Karpas-422 (cell line): ENCODE measurements around the gene TFAP2E. TPM values are rescaled to one million over a fixed set of nuclear protein-coding genes. Genes with fewer than 3 reads are reported as not detected.

Source experiments
- DNase-seq: peaks from one replicate; pipeline ENCODE4 v3.0.0-alpha.2; 2015
- H2AFZ ChIP-seq: fragments of 200-600 bp; sonication (generic); 2 replicates; pipeline ENCODE4 v1.6.1; 2014; ENCODE audit warnings: antibody characterized with exemption, low read length, mixed read lengths
- H3K27ac ChIP-seq: fragments of 200-600 bp; sonication (generic); 2 replicates; pipeline ENCODE4 v1.5.1; 2014; ENCODE audit warnings: mild to moderate bottlenecking, low read length, moderate library complexity
- H3K27me3 ChIP-seq: fragments of 200-600 bp; sonication (generic); 2 replicates; pipeline ENCODE4 v1.6.1; 2014; ENCODE audit warnings: low read length, mixed read lengths
- H3K36me3 ChIP-seq: fragments of 200-600 bp; sonication (generic); 2 replicates; pipeline ENCODE4 v1.6.1; 2014; ENCODE audit warnings: low read length, mixed read lengths; ENCODE audit not compliant: insufficient read depth
- H3K4me1 ChIP-seq: fragments of 200-600 bp; sonication (generic); 2 replicates; pipeline ENCODE4 v1.6.1; 2014; ENCODE audit warnings: mild to moderate bottlenecking, low read length, mixed read lengths
- H3K4me2 ChIP-seq: fragments of 200-600 bp; sonication (generic); 2 replicates; pipeline ENCODE4 v1.6.1; 2014; ENCODE audit warnings: low read length, low read depth, mild to moderate bottlenecking; ENCODE audit not compliant: poor library complexity, severe bottlenecking
- H3K4me3 ChIP-seq: fragments of 200-600 bp; sonication (generic); 2 replicates; pipeline ENCODE4 v1.5.1; 2014; ENCODE audit warnings: mild to moderate bottlenecking, antibody characterized with exemption, low read length, mixed read lengths
- H3K79me2 ChIP-seq: fragments of 200-600 bp; sonication (generic); 2 replicates; pipeline ENCODE4 v1.6.1; 2014; ENCODE audit warnings: mild to moderate bottlenecking, low read length, mixed read lengths
- H3K9ac ChIP-seq: fragments of 200-600 bp; sonication (generic); 2 replicates; pipeline ENCODE4 v1.6.0; 2014; ENCODE audit warnings: low read length
- H3K9me2 ChIP-seq: fragments of 200-600 bp; sonication (generic), shearing (Covaris generic); replicated peaks from 2 replicates; pipeline ENCODE4 v1.6.0; 2014; ENCODE audit warnings: mild to moderate bottlenecking, low read length, moderate library complexity; ENCODE audit not compliant: insufficient read depth
- H3K9me3 ChIP-seq: fragments of 300-700, 200-600 bp; sonication (generic); 2 replicates; pipeline ENCODE4 v1.6.1; 2014; ENCODE audit warnings: low read length, mixed read lengths
- H4K20me1 ChIP-seq: fragments of 200-600 bp; sonication (generic); 2 replicates; pipeline ENCODE4 v1.6.1; 2014; ENCODE audit warnings: mild to moderate bottlenecking, antibody characterized with exemption, low read length, low read depth; ENCODE audit not compliant: insufficient read depth
- total RNA-seq: library from RNA; depleted of rRNA; stranded (reverse); fragments of >200 nt; shearing (Covaris generic); gene quantifications from 2 replicates; pipeline ENCODE4 v1.2.3, GENCODE V29; 2014; ENCODE audit warnings: low replicate concordance; rRNA removed

TFAP2E gene
- total RNA-seq: 0.56 and 1.4 TPM in 2 replicates

GRCh38 chr1:35573198-35574124 lies at the start of gene TFAP2E:
TSS of gene TFAP2E (plus strand) at chr1:35573314. CDS start at chr1:35573578, 264 bp downstream.
- Histone ChIP-seq H3K9me2 (no peaks in the 10 kb centered on the region), H3K79me2 (no peaks in the 10 kb centered on the region), H3K4me1 (peaks cover 15% of the 10 kb centered on the region), H4K20me1 (no peaks in the 10 kb centered on the region), H3K27me3 (no peaks in the 10 kb centered on the region), H3K4me2 (no peak within 1 kb of the TSS), H2AFZ (no peak within 1 kb of the TSS), H3K9me3 (no peaks in the 10 kb centered on the region), H3K36me3 (no peaks in the 10 kb centered on the region), H3K9ac (no peak within 1 kb of the TSS), H3K27ac (no peak within 1 kb of the TSS), H3K4me3 (no peak within 1 kb of the TSS)
- DNase-seq: no peak

- no peak overlapping the region for H3K4me2 ChIP-seq
- DNase-seq: no peak
- no peak overlapping the region for H3K4me3 ChIP-seq
- no peaks in the 10 kb centered on the region for H3K27me3 ChIP-seq
- no peaks in the 10 kb centered on the region for H3K9me2 ChIP-seq
- H2AFZ ChIP-seq: no peak overlapping the region
- no peak overlapping the region for H3K9ac ChIP-seq
- 0 out of 2 replicates have a peak, but pooled peaks cover 5% of the 10 kb centered on the region for H3K36me3 ChIP-seq
- H3K79me2 ChIP-seq: peaks cover 16% of the 10 kb centered on the region; the same call in 1 of the 2 replicates
- H3K4me1 ChIP-seq: no peaks in the 10 kb centered on the region
- H3K9me3 ChIP-seq: peaks cover 15% of the 10 kb centered on the region; the same call in 1 of the 2 replicates
- no peak overlapping the region for H3K27ac ChIP-seq
- no peaks in the 10 kb centered on the region for H4K20me1 ChIP-seq
Observed at GRCh38 chr1:35524106-35524505, 49.0 kb upstream of the TFAP2E start.

GRCh38 chr1:35530168-35530567 lies 42.9 kb upstream of the TFAP2E start:
- Histone ChIP-seq H3K9me3 (peaks cover 34% of the 10 kb centered on the region), H3K79me2 (peaks cover 32% of the 10 kb centered on the region)

DNA sequence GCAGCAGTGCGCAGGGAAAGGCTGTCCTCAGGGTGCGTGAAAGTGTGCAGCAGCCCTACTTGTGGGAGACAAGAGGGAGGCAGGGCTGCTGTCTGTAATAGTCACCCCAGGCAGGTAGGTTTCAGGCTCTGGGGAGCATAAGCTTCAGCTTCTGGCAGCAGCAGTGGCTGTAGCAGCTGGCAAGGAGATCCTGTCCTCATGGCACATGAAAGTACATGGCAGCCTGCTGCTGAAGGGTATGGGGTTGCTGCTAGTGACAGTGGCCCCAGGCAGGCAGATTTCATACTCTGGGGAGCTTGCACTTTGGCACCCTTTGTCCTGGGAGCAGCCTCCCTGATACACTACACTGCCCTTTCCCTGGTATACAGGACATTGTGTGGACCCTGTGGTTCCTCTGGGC lies 42.2 kb upstream of the TFAP2E start:
- Histone ChIP-seq H2AFZ (no peak overlapping the region), H3K9me2 (no peaks in the 10 kb centered on the region), H3K4me1 (no peaks in the 10 kb centered on the region), H4K20me1 (no peaks in the 10 kb centered on the region), H3K9me3 (peaks cover 34% of the 10 kb centered on the region), H3K79me2 (peaks cover 39% of the 10 kb centered on the region), H3K4me3 (no peak overlapping the region), H3K27ac (no peak overlapping the region), H3K9ac (no peak overlapping the region), H3K4me2 (no peak overlapping the region), H3K27me3 (no peaks in the 10 kb centered on the region), H3K36me3 (peaks cover 56% of the 10 kb centered on the region)
- no peak for DNase-seq

More at GRCh38 chr1:35530168-35530567, 42.9 kb upstream of the TFAP2E start:
- Histone ChIP-seq H3K36me3 (peaks cover 48% of the 10 kb centered on the region), H3K27ac (no peak overlapping the region), H3K9me2 (no peaks in the 10 kb centered on the region), H3K4me2 (no peak overlapping the region), H3K9ac (no peak overlapping the region), H4K20me1 (no peaks in the 10 kb centered on the region), H3K27me3 (no peaks in the 10 kb centered on the region), H2AFZ (no peak overlapping the region), H3K4me1 (no peaks in the 10 kb centered on the region), H3K4me3 (no peak overlapping the region)
- peak; percentile 58 for DNase-seq

- DNase-seq: no peak
- Histone ChIP-seq H3K9me2 (no peaks in the 10 kb centered on the region), H3K36me3 (peaks cover 60% of the 10 kb centered on the region), H3K9me3 (peaks cover 34% of the 10 kb centered on the region), H3K79me2 (peaks cover 44% of the 10 kb centered on the region), H3K4me3 (no peak overlapping the region), H3K4me1 (peaks cover 4% of the 10 kb centered on the region), H3K27ac (no peak overlapping the region), H3K9ac (no peak overlapping the region), H3K4me2 (no peak overlapping the region), H3K27me3 (no peaks in the 10 kb centered on the region), H4K20me1 (no peaks in the 10 kb centered on the region), H2AFZ (no peak overlapping the region)
Observed at GRCh38 chr1:35531368-35531767, 41.7 kb upstream of the TFAP2E start.

- peaks cover 60% of the 10 kb centered on the region for H3K36me3 ChIP-seq
- peaks cover 28% of the 10 kb centered on the region for H3K9me3 ChIP-seq
- no peak overlapping the region for H3K4me3 ChIP-seq
- no peak for DNase-seq
- H3K27me3 ChIP-seq: no peaks in the 10 kb centered on the region
- no peak overlapping the region for H3K9ac ChIP-seq
- H3K4me1 ChIP-seq: peaks cover 17% of the 10 kb centered on the region
- no peak overlapping the region for H3K4me2 ChIP-seq
- no peaks in the 10 kb centered on the region for H3K9me2 ChIP-seq
- no peak overlapping the region for H2AFZ ChIP-seq
- H3K79me2 ChIP-seq: peaks cover 56% of the 10 kb centered on the region
- H3K27ac ChIP-seq: no peak overlapping the region
- no peaks in the 10 kb centered on the region for H4K20me1 ChIP-seq
Observed at GRCh38 chr1:35532497-35533223, 40.5 kb upstream of the TFAP2E start.

- Histone ChIP-seq H3K9me2 (no peaks in the 10 kb centered on the region), H3K4me1 (peaks cover 26% of the 10 kb centered on the region), H3K4me2 (no peak overlapping the region), H4K20me1 (no peaks in the 10 kb centered on the region), H3K27ac (no peak overlapping the region), H3K9ac (no peak overlapping the region), H3K9me3 (peaks cover 26% of the 10 kb centered on the region), H2AFZ (no peak overlapping the region), H3K4me3 (no peak overlapping the region), H3K36me3 (peaks cover 56% of the 10 kb centered on the region), H3K27me3 (no peaks in the 10 kb centered on the region), H3K79me2 (peaks cover 65% of the 10 kb centered on the region)
- no peak for DNase-seq
Observed at GRCh38 chr1:35533586-35533985, 39.5 kb upstream of the TFAP2E start.

- peaks cover 81% of the 10 kb centered on the region for H3K79me2 ChIP-seq
Observed at GRCh38 chr1:35535243-35535642, 37.9 kb upstream of the TFAP2E start.

More at GRCh38 chr1:35535243-35535642, 37.9 kb upstream of the TFAP2E start:
- no peak for DNase-seq
- H3K36me3 ChIP-seq: peaks cover 54% of the 10 kb centered on the region
- no peak overlapping the region for H3K27ac ChIP-seq
- H3K4me1 ChIP-seq: peaks cover 42% of the 10 kb centered on the region
- H3K4me3 ChIP-seq: no peak overlapping the region
- no peaks in the 10 kb centered on the region for H4K20me1 ChIP-seq
- H3K9me2 ChIP-seq: no peaks in the 10 kb centered on the region
- no peak overlapping the region for H3K4me2 ChIP-seq
- no peak overlapping the region for H3K9ac ChIP-seq
- H2AFZ ChIP-seq: no peak overlapping the region
- H3K27me3 ChIP-seq: no peaks in the 10 kb centered on the region
- peaks cover 12% of the 10 kb centered on the region for H3K9me3 ChIP-seq
